ENCODE results near the gene POLL. TPM values are rescaled to one million over a fixed set of nuclear protein-coding genes. Genes with fewer than 3 reads are reported as not detected.

The POLL gene
- total RNA-seq, 1 experiment from 2014 or later = 35.5 TPM

DNA sequence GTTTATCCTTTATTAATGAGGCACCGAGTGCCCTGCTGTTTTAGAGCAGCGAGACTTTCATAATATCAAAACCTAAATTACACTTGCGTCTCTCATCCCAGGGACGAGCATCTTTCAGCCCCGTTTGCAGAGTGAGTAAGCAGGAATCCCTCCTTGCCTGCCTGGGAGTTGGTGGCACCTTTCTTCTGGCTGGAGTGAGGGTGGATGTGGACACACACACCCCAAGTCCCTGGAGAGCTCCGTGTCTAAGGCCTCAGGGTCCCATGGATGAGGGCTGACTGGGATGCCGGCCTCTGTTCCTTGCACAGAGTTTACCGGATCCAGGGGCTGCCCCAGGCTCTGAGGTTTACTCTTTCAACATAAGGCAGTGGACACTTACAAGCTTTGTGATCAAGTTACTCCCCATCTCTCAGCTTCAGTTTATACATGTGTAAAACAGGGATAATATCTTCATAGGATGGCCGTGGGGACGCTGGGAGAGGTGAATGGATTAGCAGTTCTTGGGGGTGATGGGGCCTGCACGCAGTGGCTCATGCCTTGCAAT, 24.5 kb downstream of the POLL start:
- Mint-ChIP-seq H3K36me3 (ENCODE audit: insufficient read depth, unreplicated experiment) (peaks cover 16% of the 10 kb centered on the region), H3K4me1 (ENCODE audit: low read depth, unreplicated experiment) (no peaks in the 10 kb centered on the region), H3K27me3 (ENCODE audit: insufficient read depth, unreplicated experiment) (peaks cover 4% of the 10 kb centered on the region), H3K9me3 (ENCODE audit: unreplicated experiment) (no peaks in the 10 kb centered on the region), H3K4me3 (ENCODE audit: unreplicated experiment) (no peak overlapping the region), H3K27ac (ENCODE audit: unreplicated experiment) (no peak overlapping the region)
- no peak for DNase-seq
- H3K4me3 ChIP-seq (ENCODE audit: low read depth, low read length) = no peak overlapping the region
- H3K9me3 ChIP-seq = no peaks in the 10 kb centered on the region
- POLR2A ChIA-PET = no interaction called here
- H3K36me3 ChIP-seq (ENCODE audit: control insufficient read depth, insufficient read depth, low read length) = no peaks in the 10 kb centered on the region
- no peaks in the 10 kb centered on the region for H3K4me1 ChIP-seq
- no peaks in the 10 kb centered on the region for H3K27me3 ChIP-seq (replicated peaks; ENCODE audit: control insufficient read depth, insufficient read depth, low read length)
- intact Hi-C loops (cut with micrococcal nuclease; ENCODE audit: unreplicated experiment) = no loop called here
- no TSS peak for BruUV-seq (replicated peaks)
- CTCF ChIA-PET = interaction anchor here (1.0 kb wide), 1 partner anchor 275 kb away, joined by 4 read pairs; no protein-coding TSS in a partner anchor
- TF ChIP-seq, protein P1, sequence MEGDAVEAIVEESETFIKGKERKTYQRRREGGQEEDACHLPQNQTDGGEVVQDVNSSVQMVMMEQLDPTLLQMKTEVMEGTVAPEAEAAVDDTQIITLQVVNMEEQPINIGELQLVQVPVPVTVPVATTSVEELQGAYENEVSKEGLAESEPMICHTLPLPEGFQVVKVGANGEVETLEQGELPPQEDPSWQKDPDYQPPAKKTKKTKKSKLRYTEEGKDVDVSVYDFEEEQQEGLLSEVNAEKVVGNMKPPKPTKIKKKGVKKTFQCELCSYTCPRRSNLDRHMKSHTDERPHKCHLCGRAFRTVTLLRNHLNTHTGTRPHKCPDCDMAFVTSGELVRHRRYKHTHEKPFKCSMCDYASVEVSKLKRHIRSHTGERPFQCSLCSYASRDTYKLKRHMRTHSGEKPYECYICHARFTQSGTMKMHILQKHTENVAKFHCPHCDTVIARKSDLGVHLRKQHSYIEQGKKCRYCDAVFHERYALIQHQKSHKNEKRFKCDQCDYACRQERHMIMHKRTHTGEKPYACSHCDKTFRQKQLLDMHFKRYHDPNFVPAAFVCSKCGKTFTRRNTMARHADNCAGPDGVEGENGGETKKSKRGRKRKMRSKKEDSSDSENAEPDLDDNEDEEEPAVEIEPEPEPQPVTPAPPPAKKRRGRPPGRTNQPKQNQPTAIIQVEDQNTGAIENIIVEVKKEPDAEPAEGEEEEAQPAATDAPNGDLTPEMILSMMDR (IDR thresholded peaks at IDR 0.05; ENCODE audit: insufficient read depth in 1 of 2, low read depth in 1 of 2, low read length in 1 of 2, severe bottlenecking in 1 of 2, unreplicated experiment in 1 of 2) = no peak

DNA sequence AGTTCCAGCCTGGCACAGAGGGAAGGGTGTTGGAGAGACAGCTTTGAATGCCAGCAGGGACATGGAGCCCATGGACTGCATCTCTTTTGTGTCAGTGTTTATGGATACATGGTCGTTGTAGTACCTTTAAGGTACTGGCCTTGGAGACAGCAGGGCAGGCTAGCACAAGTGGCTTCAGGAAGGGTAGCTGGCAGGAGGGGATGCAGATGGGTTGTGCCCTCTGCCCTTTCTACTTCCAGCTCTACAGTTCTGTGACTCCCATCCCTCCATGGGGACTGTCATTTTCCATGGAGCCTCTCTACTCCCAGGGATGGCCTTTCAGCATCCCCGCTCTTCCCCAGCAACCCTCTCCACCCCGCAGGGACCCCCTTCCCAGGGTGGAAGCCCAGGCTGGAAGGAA, 25.1 kb downstream of the POLL start:
- ChIA-PET CTCF (interaction anchor here (1.0 kb wide), 1 partner anchor 275 kb away, joined by 4 read pairs; no protein-coding TSS in a partner anchor), POLR2A (no interaction called here)
- H3K4me3 ChIP-seq (ENCODE audit: low read depth, low read length) = no peak overlapping the region
- H3K36me3 ChIP-seq (ENCODE audit: control insufficient read depth, insufficient read depth, low read length) = no peaks in the 10 kb centered on the region
- H3K4me3 Mint-ChIP-seq (ENCODE audit: unreplicated experiment) = no peak overlapping the region
- TF ChIP-seq, protein P1 (IDR thresholded peaks at IDR 0.05; ENCODE audit: insufficient read depth in 1 of 2, low read depth in 1 of 2, low read length in 1 of 2, severe bottlenecking in 1 of 2, unreplicated experiment in 1 of 2) = no peak
- no peaks in the 10 kb centered on the region for H3K9me3 Mint-ChIP-seq (ENCODE audit: unreplicated experiment)
- no peaks in the 10 kb centered on the region for H3K4me1 ChIP-seq
- no TSS peak for BruUV-seq (replicated peaks)
- intact Hi-C loops (cut with micrococcal nuclease; ENCODE audit: unreplicated experiment) = no loop called here
- H3K27ac Mint-ChIP-seq (ENCODE audit: unreplicated experiment) = no peak overlapping the region
- no peaks in the 10 kb centered on the region for H3K27me3 ChIP-seq (replicated peaks; ENCODE audit: control insufficient read depth, insufficient read depth, low read length)
- H3K36me3 Mint-ChIP-seq (ENCODE audit: insufficient read depth, unreplicated experiment) = peaks cover 16% of the 10 kb centered on the region
- H3K4me1 Mint-ChIP-seq (ENCODE audit: low read depth, unreplicated experiment) = no peaks in the 10 kb centered on the region
- peaks cover 4% of the 10 kb centered on the region for H3K27me3 Mint-ChIP-seq (ENCODE audit: insufficient read depth, unreplicated experiment)
- H3K9me3 ChIP-seq = no peaks in the 10 kb centered on the region
- DNase-seq = no peak

DNA sequence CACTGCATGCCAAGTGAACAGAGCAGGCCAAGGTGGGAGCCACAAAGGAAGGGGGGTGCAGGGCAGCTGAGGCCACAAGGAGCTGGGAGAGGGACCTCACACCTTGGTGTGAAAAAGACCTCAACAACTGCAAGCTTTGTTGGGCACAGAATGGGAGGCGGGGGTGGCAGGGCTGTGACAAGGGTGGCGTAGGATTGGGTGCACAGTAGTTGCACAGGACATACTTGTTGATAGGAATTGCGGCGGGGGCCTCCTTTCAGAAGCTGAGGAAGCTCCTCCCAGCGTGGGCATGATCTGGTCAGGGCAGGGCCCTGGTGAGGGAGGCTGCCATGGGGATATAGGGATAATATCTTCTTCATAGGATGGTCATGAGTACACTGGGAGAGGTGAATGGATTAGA, 25.8 kb downstream of the POLL start:
- Mint-ChIP-seq H3K27ac (ENCODE audit: unreplicated experiment) (no peak overlapping the region), H3K4me3 (ENCODE audit: unreplicated experiment) (no peak overlapping the region), H3K36me3 (ENCODE audit: insufficient read depth, unreplicated experiment) (peaks cover 16% of the 10 kb centered on the region), H3K27me3 (ENCODE audit: insufficient read depth, unreplicated experiment) (peaks cover 4% of the 10 kb centered on the region), H3K9me3 (ENCODE audit: unreplicated experiment) (no peaks in the 10 kb centered on the region), H3K4me1 (ENCODE audit: low read depth, unreplicated experiment) (no peaks in the 10 kb centered on the region)
- TF ChIP-seq, protein P1 (IDR thresholded peaks at IDR 0.05; ENCODE audit: insufficient read depth in 1 of 2, low read depth in 1 of 2, low read length in 1 of 2, severe bottlenecking in 1 of 2, unreplicated experiment in 1 of 2) = no peak
- Histone ChIP-seq H3K27me3 (replicated peaks; ENCODE audit: control insufficient read depth, insufficient read depth, low read length) (no peaks in the 10 kb centered on the region), H3K4me1 (no peaks in the 10 kb centered on the region), H3K9me3 (no peaks in the 10 kb centered on the region), H3K4me3 (ENCODE audit: low read depth, low read length) (no peak overlapping the region), H3K36me3 (ENCODE audit: control insufficient read depth, insufficient read depth, low read length) (no peaks in the 10 kb centered on the region)
- intact Hi-C loops (cut with micrococcal nuclease; ENCODE audit: unreplicated experiment) = no loop called here
- ChIA-PET POLR2A (no interaction called here), CTCF (no interaction called here)
- no peak for DNase-seq
- BruUV-seq (replicated peaks) = no TSS peak
